Upper lobe of left lung (tissue), 4 donors: ENCODE measurements around the gene SPTB.

ENCODE experiments used
- CTCF ChIP-seq, 6 experiments: fragments of 450-650 bp in 4 of 6; fragments of 200-600 bp in 2 of 6; sonication (generic) in 2 of 6; IDR thresholded peaks; one replicate each; pipeline ENCODE4 v1.5.1; 2016 to 2019; ENCODE audit warnings: antibody characterized with exemption in 6 of 6
- POLR2A ChIP-seq, 4 donors: fragments of 450-650 bp; IDR thresholded peaks; one replicate each; pipeline ENCODE4 v1.5.1; 2016 to 2017; ENCODE audit warnings: antibody characterized with exemption in 4 of 4, mild to moderate bottlenecking in 2 of 4
- POLR2AphosphoS5 ChIP-seq, 2 donors: sonication (generic); formaldehyde crosslinking; IDR thresholded peaks; one replicate each; pipeline ENCODE4 v1.5.1; 2017; ENCODE audit warnings: antibody characterized with exemption in 2 of 2

GRCh38 chr14:64817631-64818030, 62.1 kb downstream of the SPTB start:
- TF ChIP-seq CTCF (IDR thresholded peaks at IDR 0.05) (no peak), POLR2A (IDR thresholded peaks at IDR 0.05) (no peak), POLR2AphosphoS5 (IDR thresholded peaks at IDR 0.05) (no peak)
